A204.1 (cell line): Measurements from ENCODE around the gene PAN3.
"Not testable (repeated sequence)": the region's sequence is repeated elsewhere in the genome, so short reads cannot be mapped to it uniquely, and the experiment has no call there.

Experiments
- FAIRE-seq: peaks from 2 replicates; lab custom pipeline; 2012; peaks lifted over from hg19 to GRCh38; lab: Jason Lieb, UNC

The PAN3 gene

DNA sequence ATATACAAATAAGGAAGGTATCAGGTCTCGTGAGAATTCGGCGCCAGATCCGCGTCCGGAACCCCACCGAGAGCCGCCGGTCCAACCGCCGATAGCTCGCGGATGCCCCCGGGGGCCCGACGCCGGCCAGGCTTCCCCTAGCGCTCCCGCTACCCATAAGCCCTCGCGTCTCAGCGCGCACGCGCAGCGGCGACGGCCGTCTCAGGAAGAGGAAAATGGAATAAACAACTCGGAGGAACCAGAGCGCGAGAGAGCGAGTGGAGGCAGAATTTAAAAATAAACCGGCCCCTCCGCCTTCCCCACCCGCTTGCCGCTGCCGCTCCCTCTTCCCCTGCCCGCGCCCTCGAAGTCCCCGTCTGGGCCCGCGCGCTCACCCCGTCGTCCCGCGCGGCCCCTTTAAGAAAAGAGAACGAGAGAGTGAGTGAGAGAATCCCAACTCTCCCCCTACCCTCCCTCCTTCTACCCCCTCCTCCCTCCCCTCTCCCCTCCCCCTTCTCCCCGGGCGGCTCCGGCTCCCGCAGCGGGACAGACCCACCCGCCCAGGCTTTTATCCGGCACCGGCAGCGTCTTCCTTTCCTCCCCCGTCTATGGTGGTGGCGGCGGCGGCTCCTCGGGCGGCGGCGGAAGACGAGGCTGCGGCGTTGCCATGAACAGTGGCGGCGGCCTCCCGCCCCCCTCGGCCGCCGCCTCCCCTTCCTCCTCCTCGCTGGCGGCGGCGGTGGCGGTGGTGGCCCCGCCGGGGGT is at the start of gene PAN3:
PAN3 (plus strand) TSS at position 534 of the 744 bp plus-strand sequence; CDS start at position 647, 113 bp downstream.
- FAIRE-seq = no peak

DNA sequence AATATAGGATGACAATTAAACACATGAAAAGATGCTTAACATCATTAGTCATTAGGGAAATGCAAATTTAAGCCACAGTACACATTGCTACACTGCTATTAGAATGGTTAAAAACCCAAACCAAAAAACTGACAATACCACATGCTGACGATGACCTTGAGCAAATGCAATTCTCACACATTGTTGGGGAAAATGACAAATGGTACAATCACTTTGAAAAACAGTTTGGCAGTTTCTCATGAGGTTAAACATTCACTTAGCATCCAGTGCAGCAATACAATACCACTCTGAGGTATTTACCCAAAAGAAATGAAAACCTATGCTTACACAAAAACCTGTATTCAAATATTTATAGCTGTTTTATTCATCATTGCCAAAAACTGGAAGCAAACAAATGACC is 49.3 kb upstream of the PAN3 start:
- no peak for FAIRE-seq

GRCh38 chr13:28092431-28092830 is 45.9 kb upstream of the PAN3 start:
- no peak for FAIRE-seq

DNA sequence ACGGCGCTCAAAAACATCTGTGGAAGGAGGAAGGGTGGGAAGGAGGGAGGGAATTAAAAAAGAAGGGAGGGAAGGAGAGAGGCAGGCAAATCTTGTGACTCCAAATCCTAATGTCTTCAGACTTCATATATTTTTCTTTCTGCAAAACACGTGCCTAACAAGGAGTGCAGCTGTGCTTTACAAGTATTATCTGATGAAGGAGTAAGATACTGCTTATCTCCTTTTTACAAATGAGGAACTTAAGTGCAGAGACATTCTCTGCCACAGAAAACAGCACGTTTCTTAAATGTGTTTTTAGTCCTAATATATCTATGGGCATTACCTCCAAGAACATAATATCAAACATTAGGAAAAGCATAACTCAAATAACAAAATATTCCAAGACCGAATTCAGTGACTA is 44.5 kb upstream of the PAN3 start:
- FAIRE-seq = no peak

- FAIRE-seq = no peak
These were observed 44.0 kb upstream of the PAN3 start for GRCh38 chr13:28094306-28094705.

DNA sequence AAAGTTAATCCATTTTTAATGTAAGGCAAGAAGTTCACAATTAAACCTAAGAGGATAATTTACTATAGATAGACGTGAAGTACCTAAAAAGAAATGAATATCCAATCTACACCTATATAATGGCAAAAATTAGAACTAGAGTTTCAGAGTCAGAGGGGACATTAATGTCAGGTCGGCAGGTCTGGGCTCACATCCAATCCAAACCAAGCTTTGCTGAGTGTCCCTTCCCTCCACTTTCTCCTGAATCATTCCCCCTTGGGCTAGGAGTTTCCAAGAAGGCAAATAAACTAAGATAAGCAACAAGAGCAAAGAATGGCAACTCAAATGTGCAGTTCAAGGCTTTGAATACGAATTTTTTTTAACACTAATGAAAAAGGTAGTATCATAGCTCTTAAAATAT is 40.8 kb upstream of the PAN3 start:
- FAIRE-seq = no peak

- no peak for FAIRE-seq
These were observed 38.8 kb upstream of the PAN3 start for GRCh38 chr13:28099396-28100149.

GRCh38 chr13:28100150-28101121 is 37.9 kb upstream of the PAN3 start, which contains the start of gene FLT3:
Gene FLT3, minus strand, starts transcription at chr13:28100576. Its CDS starts 66 bp downstream, at chr13:28100510.
- no peak for FAIRE-seq

DNA sequence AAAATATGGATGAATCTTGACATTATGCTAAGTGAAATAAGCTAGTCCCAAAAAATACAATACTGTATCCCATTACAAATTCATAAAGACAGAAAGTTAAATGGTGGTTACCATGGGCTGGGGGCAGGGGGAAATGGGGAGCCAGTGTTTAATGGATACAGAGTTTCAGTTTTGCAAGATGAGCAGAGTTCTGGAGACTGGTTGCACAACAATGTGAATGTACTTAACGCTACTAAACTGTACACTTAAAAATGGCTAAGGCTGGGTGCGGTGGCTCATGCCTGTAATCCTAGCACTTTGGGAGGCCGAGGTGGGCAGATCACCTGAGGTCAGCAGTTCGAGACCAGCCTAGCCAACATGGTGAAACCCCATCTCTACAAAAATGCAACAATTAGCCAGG is 36.5 kb upstream of the PAN3 start:
- not testable (repeated sequence) for FAIRE-seq

GRCh38 chr13:28106976-28107375 is 31.4 kb upstream of the PAN3 start:
- no peak for FAIRE-seq

GRCh38 chr13:28110414-28110813 is 27.9 kb upstream of the PAN3 start:
- no peak for FAIRE-seq

GRCh38 chr13:28116736-28117135 is 21.6 kb upstream of the PAN3 start:
- FAIRE-seq = no peak

DNA sequence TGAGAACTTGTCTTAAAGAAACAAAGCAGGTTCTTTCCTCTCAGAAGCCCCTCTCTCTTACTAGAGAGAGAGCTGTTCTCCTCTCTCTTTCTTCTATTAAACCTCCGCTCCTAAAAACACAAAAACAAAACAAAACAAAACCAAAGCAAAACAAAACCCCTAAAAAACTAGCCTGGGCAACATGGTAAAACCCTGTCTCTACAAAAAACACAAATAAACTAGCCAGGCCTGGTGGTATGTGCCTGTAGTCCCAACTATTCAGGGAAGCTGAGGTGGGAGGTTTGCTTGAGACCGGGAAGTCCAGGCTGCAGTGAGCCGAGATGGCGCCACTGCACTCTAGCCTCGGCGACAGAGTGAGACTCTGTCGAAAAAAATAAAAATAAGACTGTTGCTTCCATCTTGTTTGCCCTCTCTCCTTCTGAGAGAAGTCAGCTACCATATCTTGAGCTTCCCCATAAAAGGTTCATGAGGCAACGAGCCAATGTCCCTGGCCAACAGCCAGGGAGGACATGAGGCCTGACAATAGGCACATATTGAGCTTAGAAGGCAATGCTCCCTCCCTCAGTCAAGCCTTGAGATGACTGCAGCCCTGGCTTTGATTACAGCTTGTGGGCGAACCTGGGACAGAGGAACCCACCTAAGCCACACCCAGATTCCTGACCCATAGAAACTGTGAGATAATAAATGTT is 20.5 kb upstream of the PAN3 start:
- FAIRE-seq = no peak

DNA sequence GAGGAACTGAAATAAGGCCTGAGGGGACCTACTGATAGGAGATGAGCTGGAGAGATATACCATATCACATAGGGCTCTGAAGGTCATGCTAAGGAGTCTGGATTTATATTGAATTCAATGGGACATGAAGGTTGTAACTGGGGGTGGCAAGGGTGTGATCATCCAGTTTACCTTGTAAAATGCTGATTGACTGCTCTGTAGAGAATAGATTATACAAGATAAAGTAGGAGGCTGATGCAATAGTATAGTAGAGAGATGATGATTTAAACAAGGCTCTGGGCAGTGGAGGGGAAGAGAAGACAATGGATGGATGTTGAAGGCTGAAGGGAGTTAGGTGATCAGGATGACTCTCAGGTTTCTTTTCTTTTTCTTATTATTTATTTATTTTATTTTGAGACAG is 18.0 kb upstream of the PAN3 start:
- no peak for FAIRE-seq

DNA sequence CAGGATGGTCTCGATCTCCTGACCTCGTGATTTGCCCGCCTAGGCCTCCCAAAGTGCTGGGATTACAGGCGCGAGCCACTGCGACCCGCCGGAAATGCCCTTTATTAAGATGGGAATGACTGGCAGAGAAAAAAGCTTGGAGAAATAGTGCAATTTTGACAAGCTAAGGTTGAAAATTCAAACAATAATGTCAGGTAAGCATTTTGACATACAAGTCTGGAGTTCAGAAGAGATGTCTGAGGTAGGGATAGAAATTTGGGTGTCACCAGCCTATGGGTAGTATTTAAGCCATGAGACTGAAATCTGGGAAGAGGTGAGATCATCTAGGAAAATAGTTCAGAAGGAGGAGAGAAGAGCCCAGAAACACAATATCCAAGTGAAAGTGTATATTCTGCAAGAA is 17.1 kb upstream of the PAN3 start:
- FAIRE-seq = no peak

GRCh38 chr13:28128030-28128429 is 10.3 kb upstream of the PAN3 start:
- FAIRE-seq = no peak

GRCh38 chr13:28128926-28129325 is 9.4 kb upstream of the PAN3 start:
- FAIRE-seq = no peak

GRCh38 chr13:28129911-28130693 is 8.2 kb upstream of the PAN3 start:
- FAIRE-seq = no peak

DNA sequence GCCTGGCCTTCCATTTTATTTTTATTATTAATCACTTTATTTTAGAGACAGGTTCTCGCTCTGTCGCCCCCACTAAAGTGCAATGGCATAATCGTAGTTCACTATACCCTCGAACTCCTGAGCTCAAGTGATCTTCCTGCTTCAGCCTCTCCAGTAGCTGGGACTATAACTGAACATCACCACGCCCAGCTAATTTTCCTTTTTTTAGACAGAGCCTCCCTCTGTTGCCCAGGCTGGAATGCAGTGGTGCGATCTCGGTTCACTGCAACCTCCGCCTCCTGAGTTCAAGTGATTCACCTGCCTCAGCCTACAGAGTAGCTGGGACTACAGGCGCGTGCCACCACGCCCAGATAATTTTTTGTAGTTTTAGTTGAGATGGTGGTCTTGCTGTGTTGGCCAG is 6.7 kb upstream of the PAN3 start:
- FAIRE-seq = no peak

DNA sequence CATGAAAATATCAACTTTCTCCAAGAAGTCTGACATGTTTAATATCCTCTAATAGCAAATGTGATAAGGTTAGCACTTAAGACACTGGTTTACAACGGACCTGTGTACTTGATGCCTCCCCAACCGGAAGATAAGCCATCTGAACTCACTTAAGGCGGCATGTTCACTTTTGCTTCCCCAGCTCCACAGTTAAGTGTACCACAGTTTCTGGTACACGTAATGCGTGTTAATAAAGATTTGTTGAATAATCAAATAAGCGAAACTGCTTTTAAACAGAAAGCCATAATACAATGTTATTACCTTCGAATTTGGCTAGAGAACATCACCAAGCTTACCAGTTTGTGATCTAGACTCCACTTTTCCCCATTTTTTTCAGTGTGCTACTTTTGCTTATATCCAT is 1.4 kb upstream of the PAN3 start:
- FAIRE-seq = no peak

- FAIRE-seq = no peak
These were observed 749 bp upstream of the PAN3 start for GRCh38 chr13:28137596-28137995.
